ENCODE data around the gene IGSF8. TPM values are rescaled to one million over a fixed set of nuclear protein-coding genes. Genes with fewer than 3 reads are reported as not detected.

The IGSF8 gene
- total RNA-seq, 1 experiment from 2014 or later, result 35.6 TPM

DNA sequence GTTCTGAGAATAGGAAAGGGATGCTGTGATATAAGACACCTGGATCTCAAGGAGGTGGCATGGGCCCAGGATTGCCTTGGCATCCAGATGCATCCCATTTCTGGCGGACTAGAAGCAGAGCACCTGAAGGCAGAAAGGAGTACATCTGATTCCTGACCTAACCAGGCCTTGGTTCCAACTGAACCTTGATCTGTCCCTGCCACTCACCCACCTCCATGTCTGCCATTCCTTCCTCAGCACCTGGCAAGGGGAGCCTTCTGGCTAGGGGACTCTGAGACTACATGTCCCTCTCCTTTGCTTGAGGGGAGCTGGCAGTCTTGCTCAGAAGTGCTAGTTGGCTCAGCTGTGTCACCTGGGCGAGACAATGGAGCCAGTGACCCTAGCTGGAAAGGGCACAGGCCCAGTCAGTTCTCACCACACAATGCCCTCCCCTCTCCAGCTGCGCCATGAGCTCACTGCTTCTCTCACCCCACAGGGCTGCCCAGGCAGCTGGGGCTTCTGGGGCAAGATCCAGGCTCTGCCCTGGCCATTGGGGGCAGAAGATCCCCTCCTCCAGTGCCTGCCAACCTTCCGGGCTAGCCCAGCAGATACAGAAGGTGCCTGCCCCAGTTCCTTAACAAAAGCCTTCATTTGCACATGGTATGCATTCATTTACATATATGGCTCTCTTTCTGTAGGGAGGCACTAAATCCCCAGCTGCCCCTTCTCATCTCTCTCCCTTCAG lies 2.9 kb downstream of the IGSF8 start:
- POLR2A ChIA-PET, result no interaction called here
- H3K36me3 ChIP-seq (ENCODE audit: control insufficient read depth in 1 of 2, insufficient read depth in 2 of 2, low read length in 2 of 2), result no peaks in the 10 kb centered on the region; a peak in 2 of 4 replicates
- H3K4me3 ChIP-seq (replicated peaks in 1 of 2; ENCODE audit: low read depth in 1 of 2, low read length in 2 of 2), result no peak overlapping the region
- no peaks in the 10 kb centered on the region for H3K9me2 ChIP-seq (ENCODE audit: insufficient read depth)
- peaks cover 9 to 19% of the 10 kb centered on the region in 2 experiments for H3K4me1 ChIP-seq (ENCODE audit: control insufficient read depth in 1 of 2, insufficient read depth in 2 of 2, low read length in 2 of 2)
- H3K79me2 ChIP-seq (ENCODE audit: insufficient read depth, low read length), result peaks cover 4% of the 10 kb centered on the region; the same call in 1 of the 2 replicates
- TF ChIP-seq TCF7L2 (IDR thresholded peaks at IDR 0.05; ENCODE audit: borderline replicate concordance, extremely low read depth, insufficient read depth, insufficient read length), result no peak
- no peak for TF ChIP-seq CEBPB (IDR thresholded peaks at IDR 0.05; ENCODE audit: low read depth)
- no peak for TF ChIP-seq ZNF274 (IDR thresholded peaks at IDR 0.05; ENCODE audit: low read depth, low read length)
- TF ChIP-seq EZH2 (IDR thresholded peaks at IDR 0.05), result no peak
- no peak for TF ChIP-seq FOSL1 (IDR thresholded peaks at IDR 0.05; ENCODE audit: low read depth)
- no peak for TF ChIP-seq CTCF (IDR thresholded peaks at IDR 0.05 in 2 of 3, conservative IDR thresholded peaks at IDR 0.05 in 1 of 3; ENCODE audit: borderline replicate concordance in 1 of 3, insufficient read depth in 1 of 3, low read depth in 2 of 3, low read length in 2 of 3)
- no peak for TF ChIP-seq SRF (IDR thresholded peaks at IDR 0.05; ENCODE audit: low read depth)
- TF ChIP-seq, protein P1, sequence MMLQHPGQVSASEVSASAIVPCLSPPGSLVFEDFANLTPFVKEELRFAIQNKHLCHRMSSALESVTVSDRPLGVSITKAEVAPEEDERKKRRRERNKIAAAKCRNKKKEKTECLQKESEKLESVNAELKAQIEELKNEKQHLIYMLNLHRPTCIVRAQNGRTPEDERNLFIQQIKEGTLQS (IDR thresholded peaks at IDR 0.05), result no peak
- no peak for TF ChIP-seq POLR2A (IDR thresholded peaks at IDR 0.05; ENCODE audit: borderline replicate concordance, extremely low read depth, insufficient read depth, insufficient read length)
- TF ChIP-seq MAX (IDR thresholded peaks at IDR 0.05), result no peak
- TF ChIP-seq ZFX (IDR thresholded peaks at IDR 0.05), result no peak
- TF ChIP-seq SP1 (IDR thresholded peaks at IDR 0.05; ENCODE audit: low read depth), result no peak
- no peak for TF ChIP-seq RAD21 (IDR thresholded peaks at IDR 0.05; ENCODE audit: low read depth)
- TF ChIP-seq EZH2phosphoT487 (IDR thresholded peaks at IDR 0.05; ENCODE audit: borderline replicate concordance), result no peak
- no peak for TF ChIP-seq SIN3A (IDR thresholded peaks at IDR 0.05; ENCODE audit: low read depth)
- no peak for TF ChIP-seq JUND (IDR thresholded peaks at IDR 0.05)
- H2AFZ ChIP-seq (ENCODE audit: low read depth, low read length, poor library complexity, severe bottlenecking), result no peak overlapping the region
- no peak overlapping the region for H3K4me2 ChIP-seq (ENCODE audit: low read length)
- DNase-seq (ENCODE audit: low read depth, low spot score) (no peak), ATAC-seq (no peak)
- no peak overlapping the region for H3K9ac ChIP-seq (ENCODE audit: low read length)
- CTCF ChIA-PET, result interaction anchor here (4.2 kb wide), 1 partner anchor 10 kb away, joined by 30 read pairs; no protein-coding TSS in a partner anchor
- H3K9me3 ChIP-seq (ENCODE audit: control insufficient read depth in 1 of 2, insufficient read depth in 1 of 2, low read depth in 1 of 2, low read length in 2 of 2), result no peaks in the 10 kb centered on the region
- BruUV-seq (replicated peaks), result no TSS peak
- H3K27me3 ChIP-seq (ENCODE audit: insufficient read depth, low read length), result no peaks in the 10 kb centered on the region
- RAD21 ChIA-PET (ENCODE audit: low non-redundant PET in 1 of 2, low total read pairs in 2 of 2, uncharacterized antibody in 2 of 2, unreplicated experiment in 2 of 2), result no interaction called here
- intact Hi-C loops (cut with micrococcal nuclease), result no loop called here
- H4K20me1 ChIP-seq (ENCODE audit: insufficient read depth), result no peaks in the 10 kb centered on the region
- no peak overlapping the region for H3K27ac ChIP-seq (ENCODE audit: low read depth, low read length)
